22Rv1 (cell line): ENCODE results near the gene HAGH.

Experiments
- ZFX ChIP-seq: fragments of 450-650 bp; IDR thresholded peaks from 2 replicates; pipeline ENCODE4 v1.6.1; 2017; ENCODE audit warnings: antibody characterized with exemption, borderline replicate concordance
- TF ChIP-seq, protein P1 (sequence below): fragments of 450-650 bp; IDR thresholded peaks from 2 replicates; pipeline ENCODE4 v1.5.1; 2017; ENCODE audit warnings: mild to moderate bottlenecking

DNA sequence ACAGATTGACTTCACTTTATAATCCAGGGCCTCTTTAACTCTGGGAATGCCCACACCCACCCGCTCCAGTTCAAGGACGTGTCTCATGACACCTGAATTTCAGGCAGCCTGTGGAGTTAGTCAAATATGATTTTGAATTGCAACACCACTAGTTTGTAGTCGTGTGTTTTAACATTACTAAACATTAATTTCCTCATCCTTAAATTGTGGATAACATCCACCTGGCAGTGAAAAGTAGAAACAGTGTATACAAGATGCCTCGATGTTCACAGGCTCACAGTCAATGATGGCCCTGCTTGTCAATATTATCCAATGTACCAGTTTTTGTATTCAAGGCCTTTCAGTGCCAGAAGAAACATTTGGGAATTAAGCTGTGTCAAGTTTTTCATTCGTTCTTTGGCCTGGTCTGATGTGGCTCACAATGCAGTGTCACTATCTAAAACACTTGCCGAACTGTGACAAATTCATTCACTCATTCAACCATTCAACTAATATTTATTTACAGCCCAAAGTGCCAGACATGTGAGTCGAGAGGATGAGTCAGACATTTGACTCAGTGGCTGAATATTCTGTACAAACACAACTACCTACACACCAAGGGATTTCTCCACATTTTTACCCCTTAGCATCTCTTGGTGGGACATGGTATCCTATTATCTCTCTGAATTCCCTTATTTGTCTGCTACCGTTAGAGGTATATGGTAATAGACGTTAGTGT lies 43.9 kb upstream of the HAGH start:
- TF ChIP-seq, protein P1, sequence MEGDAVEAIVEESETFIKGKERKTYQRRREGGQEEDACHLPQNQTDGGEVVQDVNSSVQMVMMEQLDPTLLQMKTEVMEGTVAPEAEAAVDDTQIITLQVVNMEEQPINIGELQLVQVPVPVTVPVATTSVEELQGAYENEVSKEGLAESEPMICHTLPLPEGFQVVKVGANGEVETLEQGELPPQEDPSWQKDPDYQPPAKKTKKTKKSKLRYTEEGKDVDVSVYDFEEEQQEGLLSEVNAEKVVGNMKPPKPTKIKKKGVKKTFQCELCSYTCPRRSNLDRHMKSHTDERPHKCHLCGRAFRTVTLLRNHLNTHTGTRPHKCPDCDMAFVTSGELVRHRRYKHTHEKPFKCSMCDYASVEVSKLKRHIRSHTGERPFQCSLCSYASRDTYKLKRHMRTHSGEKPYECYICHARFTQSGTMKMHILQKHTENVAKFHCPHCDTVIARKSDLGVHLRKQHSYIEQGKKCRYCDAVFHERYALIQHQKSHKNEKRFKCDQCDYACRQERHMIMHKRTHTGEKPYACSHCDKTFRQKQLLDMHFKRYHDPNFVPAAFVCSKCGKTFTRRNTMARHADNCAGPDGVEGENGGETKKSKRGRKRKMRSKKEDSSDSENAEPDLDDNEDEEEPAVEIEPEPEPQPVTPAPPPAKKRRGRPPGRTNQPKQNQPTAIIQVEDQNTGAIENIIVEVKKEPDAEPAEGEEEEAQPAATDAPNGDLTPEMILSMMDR = no peak
- no peak for TF ChIP-seq ZFX
